Stomach (tissue), 9 donors: ENCODE data around the gene PCBP3. TPM values are rescaled to one million over a fixed set of nuclear protein-coding genes. Genes with fewer than 3 reads are reported as not detected.
A peak's percentile ranks its signal among the peaks of the same experiment; 100 is the strongest.

Experiments
- DNase-seq, 2 donors: peaks; one replicate each; pipeline versions ENCODE4 v3.0.0 to v3.0.0-alpha.2; 2013 to 2019
- H3K27ac ChIP-seq, 5 donors: fragments of 200-600 bp in 4 of 5; sonication (generic) in 4 of 5; one replicate each; pipeline ENCODE4 v1.5.1; 2013 to 2019; ENCODE audit warnings: mild to moderate bottlenecking in 1 of 5, moderate library complexity in 1 of 5
- H3K27me3 ChIP-seq, 3 donors: fragments of 200-600 bp; sonication (generic); one replicate each; pipeline ENCODE4 v1.5.1; 2017 to 2019; ENCODE audit warnings: mixed run types in 1 of 3
- H3K36me3 ChIP-seq, 4 donors: fragments of 200-600 bp; sonication (generic); 1 replicate in 3 of 4; 2 replicates in 1 of 4; pipeline ENCODE4 v1.5.1; 2016 to 2019
- H3K4me1 ChIP-seq, 4 donors: fragments of 200-600 bp; sonication (generic); one replicate each; pipeline ENCODE4 v1.5.1; 2016 to 2019
- H3K4me3 ChIP-seq, 4 donors: fragments of 200-600 bp; sonication (generic) in 3 of 4; one replicate each; pipeline ENCODE4 v1.5.1; 2016 to 2019; ENCODE audit warnings: mild to moderate bottlenecking in 1 of 4
- H3K9me3 ChIP-seq, 4 donors: fragments of 200-600 bp; sonication (generic); one replicate each; pipeline ENCODE4 v1.5.1; 2016 to 2019
- CTCF ChIP-seq, 7 experiments: fragments of 450-650 bp in 4 of 7; fragments of 200-600 bp in 3 of 7; sonication (generic) in 3 of 7; IDR thresholded peaks; one replicate each; pipeline ENCODE4 v1.5.1; 2016 to 2019; ENCODE audit warnings: antibody characterized with exemption in 7 of 7, control low read depth in 2 of 7, mild to moderate bottlenecking in 1 of 7
- EP300 ChIP-seq: sonication (generic); formaldehyde crosslinking; IDR thresholded peaks from one replicate; pipeline ENCODE4 v1.6.1; 2017; ENCODE audit warnings: antibody characterized with exemption
- POLR2A ChIP-seq, 4 donors: fragments of 450-650 bp; IDR thresholded peaks; one replicate each; pipeline ENCODE4 v1.6.1; 2016; ENCODE audit warnings: antibody characterized with exemption in 4 of 4, control low read depth in 2 of 4, mild to moderate bottlenecking in 1 of 4, moderate library complexity in 1 of 4
- POLR2AphosphoS5 ChIP-seq, 3 donors: sonication (generic); formaldehyde crosslinking; IDR thresholded peaks; one replicate each; pipeline ENCODE4 v1.6.1; 2016; ENCODE audit warnings: antibody characterized with exemption in 3 of 3
- WGBS, 5 donors: extraction: QIAGEN DNeasy Blood & Tissue Kit in 3 of 5; methylation state at CpG; one replicate each; pipeline versions ENCODE4 v1.1.5 to v1.1.7; 2013 to 2018; 5-methylcytosine and 5-hydroxymethylcytosine counted together
- intact Hi-C: fragments of 100-400 bp; cut with DNase I; formaldehyde crosslinking; loops from one replicate; pipeline ENCODE4 v1.15.1; 2023; ENCODE audit warnings: low total_unique reads
- polyA plus RNA-seq, 3 donors: library from polyadenylated mRNA; stranded (reverse); fragments of 200-250 nt; gene quantifications; one replicate each; pipeline ENCODE4 v1.2.3, GENCODE V29; 2013
- total RNA-seq, 5 donors: library from RNA; depleted of rRNA; stranded (reverse); fragments of >200 nt; gene quantifications; one replicate each; pipeline versions ENCODE4 v1.1.0 to v1.2.3, GENCODE V29; 2014 to 2016
- donor health status: healthy with polysubstance abuse.
- donor health status: Bipolar disorder and iron deficiency.
- donor health status: healthy.

PCBP3 gene
- total and polyA plus RNA-seq, 8 donors, result 1.8 to 10.9 (median 3.3) TPM; not detected in 3

- H3K4me3 ChIP-seq, result no peak overlapping the region
- no peak overlapping the region for H3K27ac ChIP-seq
- H3K36me3 ChIP-seq, result no peaks in the 10 kb centered on the region
- TF ChIP-seq EP300 (no peak), POLR2A (IDR thresholded peaks at IDR 0.05) (no peak), POLR2AphosphoS5 (IDR thresholded peaks at IDR 0.05) (no peak), CTCF (IDR thresholded peaks at IDR 0.05) (no peak)
- intact Hi-C loops, result no loop called here
- DNase-seq, result no peak
- WGBS, 5 donors, result 84 to 94% (median 89%) methylated on average over 18 to 20 of the region's 20 CpGs
- H3K4me1 ChIP-seq, result no peaks in the 10 kb centered on the region
- H3K27me3 ChIP-seq, result peaks cover 0 to 30% (median 0%) of the 10 kb centered on the region in 3 donors
- no peaks in the 10 kb centered on the region for H3K9me3 ChIP-seq
Measured at GRCh38 chr21:45632637-45633251, 10.8 kb upstream of the PCBP3 start.

GRCh38 chr21:45634511-45635183 is 8.9 kb upstream of the PCBP3 start:
- DNase-seq, result no peak
- intact Hi-C loops, result no loop called here
- TF ChIP-seq EP300, result no peak
- no peak for TF ChIP-seq POLR2A (IDR thresholded peaks at IDR 0.05)
- no peak for TF ChIP-seq POLR2AphosphoS5 (IDR thresholded peaks at IDR 0.05)
- TF ChIP-seq CTCF (IDR thresholded peaks at IDR 0.05), result no peak
- Histone ChIP-seq H3K36me3 (no peaks in the 10 kb centered on the region), H3K27me3 (peaks cover 0 to 21% (median 0%) of the 10 kb centered on the region in 3 donors), H3K27ac (no peak overlapping the region), H3K4me3 (no peak overlapping the region), H3K4me1 (peaks cover 0 to 5% (median 0%) of the 10 kb centered on the region in 4 donors), H3K9me3 (no peaks in the 10 kb centered on the region)
- 69 to 91% (median 78%) methylated on average over 18 of the region's 18 CpGs for WGBS, 5 donors

GRCh38 chr21:45635271-45636151 is 8.0 kb upstream of the PCBP3 start:
- no peak for DNase-seq
- Histone ChIP-seq H3K27ac (no peak overlapping the region), H3K36me3 (no peaks in the 10 kb centered on the region), H3K4me3 (no peak overlapping the region), H3K4me1 (peaks cover 0 to 12% (median 8%) of the 10 kb centered on the region in 4 donors), H3K9me3 (no peaks in the 10 kb centered on the region), H3K27me3 (peaks cover 0 to 12% (median 0%) of the 10 kb centered on the region in 3 donors)
- intact Hi-C loops, result no loop called here
- no peak for TF ChIP-seq EP300
- TF ChIP-seq POLR2AphosphoS5 (IDR thresholded peaks at IDR 0.05), result no peak
- peak in 1 of 4 donors; percentile 33 for TF ChIP-seq POLR2A (IDR thresholded peaks at IDR 0.05)
- TF ChIP-seq CTCF (IDR thresholded peaks at IDR 0.05), result no peak
- WGBS, 5 donors, result 71 to 96% (median 87%) methylated on average over 7 of the region's 7 CpGs

GRCh38 chr21:45636459-45636858 is 7.1 kb upstream of the PCBP3 start:
- Histone ChIP-seq H3K27ac (no peak overlapping the region), H3K9me3 (no peaks in the 10 kb centered on the region), H3K36me3 (no peaks in the 10 kb centered on the region), H3K27me3 (peaks cover 0 to 3% (median 0%) of the 10 kb centered on the region in 3 donors), H3K4me3 (no peak overlapping the region), H3K4me1 (peaks cover 3 to 22% (median 10%) of the 10 kb centered on the region in 4 donors)
- TF ChIP-seq CTCF (IDR thresholded peaks at IDR 0.05), result no peak
- no peak for TF ChIP-seq POLR2AphosphoS5 (IDR thresholded peaks at IDR 0.05)
- no peak for TF ChIP-seq EP300
- TF ChIP-seq POLR2A (IDR thresholded peaks at IDR 0.05), result no peak
- DNase-seq, result no peak
- 86 to 98% (median 94%) methylated on average over 3 of the region's 3 CpGs for WGBS, 5 donors
- intact Hi-C loops, result no loop called here
